ENCODE data around the gene HEY2. TPM values are rescaled to one million over a fixed set of nuclear protein-coding genes. Genes with fewer than 3 reads are reported as not detected.

HEY2 gene
- total and polyA plus RNA-seq, 8 donors: 0.83 to 3.8 (median 1.2) TPM; not detected in 2

DNA sequence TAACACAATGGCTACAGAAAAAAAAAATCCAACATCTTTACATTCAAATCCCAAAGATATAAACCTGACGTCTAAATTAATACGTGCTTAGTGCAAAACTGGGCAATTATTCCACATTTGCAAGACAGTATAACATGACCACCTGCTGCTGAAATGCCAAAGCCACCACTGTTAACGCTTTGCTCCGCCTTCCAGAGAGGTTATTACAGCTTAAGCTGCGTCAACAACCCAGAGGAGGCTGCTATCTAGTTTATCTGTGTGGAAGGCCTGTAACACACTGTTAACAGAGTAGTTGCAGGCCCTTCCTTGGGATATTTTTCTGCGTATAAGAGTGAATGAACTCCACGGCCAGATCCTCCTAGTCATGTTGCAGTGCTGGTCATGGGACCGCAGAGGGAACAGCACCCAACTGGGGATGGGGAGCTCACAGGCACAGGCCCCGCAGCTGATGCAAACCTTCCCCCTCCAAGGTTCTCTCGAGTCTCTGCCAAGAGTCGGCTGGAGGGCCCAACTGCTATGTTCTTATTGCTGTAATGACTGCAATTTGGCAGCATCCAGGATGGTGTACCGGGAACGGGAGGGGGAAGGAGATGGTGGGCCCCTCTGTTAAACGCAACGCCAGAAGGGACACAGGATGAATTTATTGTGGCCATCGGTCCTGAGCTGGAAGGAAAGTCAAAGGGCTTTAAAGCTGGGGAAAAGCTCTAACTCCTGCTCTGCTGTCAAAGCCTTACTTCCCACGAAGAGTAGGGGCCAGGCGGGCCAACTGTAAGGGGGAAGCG is 40.3 kb downstream of the HEY2 start:
- peak overlapping the region; percentile 92 to 98 (median 96) for H3K27ac ChIP-seq
- intact Hi-C loops (cut with DNase I; ENCODE audit: low total_unique reads): loop anchor here (10.0 kb wide), 1 partner anchor 185 kb away; no protein-coding TSS in a partner anchor
- TF ChIP-seq POLR2AphosphoS5 (IDR thresholded peaks at IDR 0.05) (no peak), CTCF (IDR thresholded peaks at IDR 0.05) (peak in 1 of 7 experiments; percentile 12)

DNA sequence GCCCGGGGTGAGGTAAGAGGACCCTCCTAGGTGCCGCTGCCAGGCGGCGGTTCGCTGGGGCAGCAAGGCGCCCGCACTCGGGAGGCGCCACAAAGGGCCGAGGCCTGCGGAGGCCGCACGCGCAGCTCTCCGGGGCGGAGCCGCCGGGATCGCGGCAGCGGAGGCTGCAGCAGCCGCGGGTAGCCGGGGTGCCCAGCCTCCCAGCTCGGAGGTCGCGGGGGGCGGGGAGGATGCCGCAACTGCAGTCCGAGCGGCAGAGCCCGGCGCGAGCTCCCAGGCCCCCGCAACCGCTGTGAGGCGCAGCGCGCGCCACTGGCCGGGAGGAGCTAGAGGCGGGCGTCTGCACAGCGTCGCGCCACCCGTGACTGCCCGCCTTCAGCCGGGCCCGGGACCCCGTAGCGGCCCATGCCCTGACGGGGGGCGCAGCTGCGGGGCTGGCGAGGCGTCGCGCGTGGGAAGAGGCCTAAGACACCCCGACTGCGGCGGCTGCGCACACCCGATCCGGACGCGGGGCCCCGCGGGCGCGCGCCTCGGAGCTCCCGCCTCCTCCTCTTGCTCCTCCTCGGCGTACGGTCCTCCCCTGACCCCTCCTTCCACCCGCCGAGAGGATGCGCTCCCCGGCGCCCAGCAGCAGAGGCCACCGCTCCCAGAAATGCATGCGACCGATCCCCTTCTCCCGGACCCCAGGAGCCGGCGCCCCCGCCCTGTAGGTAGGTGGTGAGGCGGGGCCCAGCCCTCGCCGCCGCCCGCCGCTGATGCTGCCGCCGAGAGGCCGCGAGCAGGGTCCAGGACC is 41.1 kb downstream of the HEY2 start, which contains the start of gene NCOA7:
NCOA7 (plus strand) TSS at position 603 of the 793 bp plus-strand sequence. CDS start 24,395 bp downstream, outside the sequence.
- intact Hi-C loops (cut with DNase I; ENCODE audit: low total_unique reads): no loop called here
- H3K4me3 ChIP-seq: peak within 1 kb of the TSS; percentile 81 to 97 (median 88)
- WGBS, 5 donors: 0 to 1% (median 0%) methylated on average over 10 to 100 of the region's 100 CpGs

More for the DNA sequence above, 40.3 kb downstream of the HEY2 start:
- Histone ChIP-seq H3K9me3 (no peaks in the 10 kb centered on the region), H3K27me3 (no peaks in the 10 kb centered on the region), H3K4me1 (peaks cover 16 to 55% (median 28%) of the 10 kb centered on the region in 4 donors), H3K4me3 (peak overlapping the region; percentile 81 to 97 (median 88)), H3K36me3 (no peaks in the 10 kb centered on the region)
- peak; percentile 41 to 76 for DNase-seq
- 6 to 13% (median 11%) methylated on average over 19 of the region's 19 CpGs for WGBS, 5 donors

GRCh38 chr6:125791151-125791819 is 41.9 kb downstream of the HEY2 start:
- Histone ChIP-seq H3K27me3 (no peaks in the 10 kb centered on the region), H3K4me1 (peaks cover 17 to 69% (median 35%) of the 10 kb centered on the region in 4 donors), H3K4me3 (peak overlapping the region; percentile 81 to 97 (median 88)), H3K27ac (peak overlapping the region; percentile 92 to 98 (median 96)), H3K36me3 (no peaks in the 10 kb centered on the region), H3K9me3 (no peaks in the 10 kb centered on the region)
- peak; percentile 48 to 88 for DNase-seq
- intact Hi-C loops (cut with DNase I; ENCODE audit: low total_unique reads): no loop called here
- WGBS, 5 donors: 0 to 1% (median 0%) methylated on average over 12 to 28 of the region's 28 CpGs
- TF ChIP-seq POLR2A (IDR thresholded peaks at IDR 0.05) (no peak), CTCF (IDR thresholded peaks at IDR 0.05) (peak in 5 of 7 experiments; percentile 30 to 55 (median 40)), EP300 (IDR thresholded peaks at IDR 0.05) (no peak), POLR2AphosphoS5 (IDR thresholded peaks at IDR 0.05) (peak in 1 of 3 donors; percentile 6)

More for the DNA sequence above, 41.1 kb downstream of the HEY2 start, which contains the start of gene NCOA7:
- DNase-seq: peak; percentile 75 to 95
- Histone ChIP-seq H3K9me3 (no peaks in the 10 kb centered on the region), H3K4me1 (peaks cover 17 to 63% (median 32%) of the 10 kb centered on the region in 4 donors), H3K27me3 (no peaks in the 10 kb centered on the region), H3K36me3 (no peaks in the 10 kb centered on the region), H3K27ac (peak within 1 kb of the TSS; percentile 92 to 98 (median 96))
- TF ChIP-seq EP300 (IDR thresholded peaks at IDR 0.05) (no peak), CTCF (IDR thresholded peaks at IDR 0.05) (no peak), POLR2A (IDR thresholded peaks at IDR 0.05) (peak in 1 of 4 donors; percentile 64), POLR2AphosphoS5 (IDR thresholded peaks at IDR 0.05) (peak; percentile 27 to 79 (median 76))

DNA sequence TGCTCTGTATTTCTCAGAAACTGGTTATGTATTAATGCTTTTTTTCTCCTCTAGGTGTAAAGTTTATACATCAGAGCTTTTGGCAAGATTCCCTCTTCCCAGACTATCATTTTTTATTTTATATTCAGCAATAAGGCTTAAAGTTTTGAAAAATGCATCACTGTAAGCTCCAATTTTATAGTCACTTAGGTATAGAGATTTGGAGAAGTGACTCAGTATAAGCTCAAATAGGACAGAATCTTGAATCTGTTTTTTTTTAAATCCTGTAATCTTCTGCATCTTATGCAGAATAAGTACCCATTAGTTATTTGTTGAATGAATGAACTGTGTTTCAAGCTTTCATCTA is 42.4 kb downstream of the HEY2 start:
- Histone ChIP-seq H3K27ac (peak overlapping the region; percentile 92 to 98 (median 96)), H3K27me3 (no peaks in the 10 kb centered on the region), H3K4me1 (peaks cover 17 to 71% (median 36%) of the 10 kb centered on the region in 4 donors), H3K9me3 (no peaks in the 10 kb centered on the region), H3K4me3 (peak overlapping the region; percentile 81 to 97 (median 88)), H3K36me3 (peaks cover 0 to 1% (median 0%) of the 10 kb centered on the region in 4 donors)
- intact Hi-C loops (cut with DNase I; ENCODE audit: low total_unique reads): no loop called here
- no peak for TF ChIP-seq POLR2A (IDR thresholded peaks at IDR 0.05)
- peak in 2 of 7 experiments; percentile 0 to 1 for TF ChIP-seq CTCF (IDR thresholded peaks at IDR 0.05)
- TF ChIP-seq EP300 (IDR thresholded peaks at IDR 0.05): no peak
- TF ChIP-seq POLR2AphosphoS5 (IDR thresholded peaks at IDR 0.05): no peak
- DNase-seq: no peak
